Stimulated activated memory B cell treated with anti-CD40 and anti-IgM and Interleukin-4, amounts not matched to agents 10 μg/mL and 1 μg/mL and 100 μg/mL, for 72 hours (primary cell): ENCODE measurements around the gene IKBKE.
A peak's percentile ranks its signal among the peaks of the same experiment; 100 is the strongest.

Experiments
- ATAC-seq: fragments of 150-1000 bp; cut with Tn5 transposase; 2 replicates; pipeline ENCODE4 v1.10.0; 2021
- H3K27ac Mint-ChIP-seq: one replicate; pipeline ENCODE4 v1.8.0; 2022; ENCODE audit warnings: mild to moderate bottlenecking, mixed read lengths
- H3K27me3 Mint-ChIP-seq: one replicate; pipeline ENCODE4 v1.8.0; 2022; ENCODE audit warnings: mixed read lengths
- H3K36me3 Mint-ChIP-seq: one replicate; pipeline ENCODE4 v1.8.0; 2022; ENCODE audit warnings: mixed read lengths
- H3K4me1 Mint-ChIP-seq: one replicate; pipeline ENCODE4 v1.8.0; 2022; ENCODE audit warnings: mixed read lengths
- H3K4me3 Mint-ChIP-seq: one replicate; pipeline ENCODE4 v1.8.0; 2022; ENCODE audit warnings: mild to moderate bottlenecking, moderate library complexity, mixed read lengths
- H3K9me3 Mint-ChIP-seq: one replicate; pipeline ENCODE4 v1.8.0; 2022; ENCODE audit warnings: mixed read lengths

Gene IKBKE

GRCh38 chr1:206447422-206447765, 22.9 kb upstream of the IKBKE start:
- no peak for ATAC-seq
- Mint-ChIP-seq H3K4me1 (no peaks in the 10 kb centered on the region), H3K4me3 (no peak overlapping the region), H3K27ac (no peak overlapping the region), H3K36me3 (peaks cover 69% of the 10 kb centered on the region), H3K27me3 (no peaks in the 10 kb centered on the region), H3K9me3 (no peaks in the 10 kb centered on the region)

DNA sequence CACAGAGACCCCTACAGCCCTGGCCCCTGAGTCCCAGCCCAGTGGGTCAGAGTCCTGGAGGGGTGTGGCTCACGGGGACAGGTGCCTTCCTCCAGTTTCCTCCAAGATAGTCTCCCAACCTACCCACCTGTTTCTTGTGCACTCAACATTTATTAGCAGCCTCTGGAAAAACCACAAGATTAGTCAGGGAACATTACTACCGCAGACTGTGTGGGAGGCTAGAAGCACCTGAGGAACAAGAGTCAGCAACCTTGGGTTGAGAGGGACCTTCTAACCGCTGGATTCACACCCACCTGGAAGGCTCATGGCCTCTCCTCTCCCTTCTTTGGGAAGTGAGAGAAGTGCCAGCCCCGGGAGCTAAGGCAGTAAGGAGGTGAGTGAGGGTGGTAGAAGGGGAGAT, 22.5 kb upstream of the IKBKE start:
- H3K4me3 Mint-ChIP-seq: no peak overlapping the region
- H3K27ac Mint-ChIP-seq: no peak overlapping the region
- peaks cover 73% of the 10 kb centered on the region for H3K36me3 Mint-ChIP-seq
- no peaks in the 10 kb centered on the region for H3K27me3 Mint-ChIP-seq
- H3K9me3 Mint-ChIP-seq: no peaks in the 10 kb centered on the region
- no peak for ATAC-seq
- no peaks in the 10 kb centered on the region for H3K4me1 Mint-ChIP-seq

DNA sequence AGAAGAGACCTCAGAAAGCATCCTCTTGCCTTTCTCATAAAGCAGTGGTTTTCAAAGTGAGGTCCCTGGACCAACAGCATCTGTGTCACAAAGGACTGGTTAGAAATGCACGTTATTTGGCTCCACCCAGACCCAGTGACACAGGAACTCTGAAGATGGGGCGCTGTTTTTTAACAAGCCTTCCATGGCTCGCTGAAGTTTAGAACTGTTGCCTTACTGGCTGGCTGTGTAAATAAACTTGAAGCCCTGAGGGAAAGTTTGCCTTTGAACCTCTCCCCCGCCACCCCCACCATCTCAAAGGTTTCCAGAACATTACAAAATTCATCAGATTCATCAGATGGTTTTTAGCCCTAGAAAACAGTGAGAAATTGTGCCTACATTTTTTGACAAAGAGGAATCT, 21.8 kb upstream of the IKBKE start:
- no peak for ATAC-seq
- H3K36me3 Mint-ChIP-seq: peaks cover 77% of the 10 kb centered on the region
- no peak overlapping the region for H3K27ac Mint-ChIP-seq

DNA sequence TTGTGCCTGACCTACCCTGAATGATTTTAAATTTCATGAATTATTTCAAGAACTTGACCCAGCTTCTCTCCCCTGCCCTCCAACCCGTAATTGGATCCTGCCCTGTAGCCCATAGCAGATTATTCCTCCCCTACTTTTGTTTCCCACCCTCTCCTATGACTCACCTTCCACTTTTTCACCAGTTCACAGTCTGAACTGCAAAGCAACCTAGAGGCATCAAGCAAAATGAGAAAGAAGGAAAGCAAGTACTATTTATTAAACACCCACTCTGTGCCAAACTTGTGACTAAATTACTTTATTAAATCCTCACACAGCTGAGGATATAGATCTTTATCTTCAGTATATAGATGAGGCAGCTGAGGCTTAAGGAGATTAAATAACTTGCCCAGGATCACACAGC, 20.7 kb upstream of the IKBKE start:
- Mint-ChIP-seq H3K4me3 (no peak overlapping the region), H3K27ac (no peak overlapping the region), H3K36me3 (peaks cover 79% of the 10 kb centered on the region), H3K4me1 (no peaks in the 10 kb centered on the region), H3K27me3 (no peaks in the 10 kb centered on the region), H3K9me3 (no peaks in the 10 kb centered on the region)
- no peak for ATAC-seq

More for the DNA sequence above, 21.8 kb upstream of the IKBKE start:
- H3K4me3 Mint-ChIP-seq: no peak overlapping the region
- H3K9me3 Mint-ChIP-seq: no peaks in the 10 kb centered on the region
- no peaks in the 10 kb centered on the region for H3K27me3 Mint-ChIP-seq
- H3K4me1 Mint-ChIP-seq: no peaks in the 10 kb centered on the region

DNA sequence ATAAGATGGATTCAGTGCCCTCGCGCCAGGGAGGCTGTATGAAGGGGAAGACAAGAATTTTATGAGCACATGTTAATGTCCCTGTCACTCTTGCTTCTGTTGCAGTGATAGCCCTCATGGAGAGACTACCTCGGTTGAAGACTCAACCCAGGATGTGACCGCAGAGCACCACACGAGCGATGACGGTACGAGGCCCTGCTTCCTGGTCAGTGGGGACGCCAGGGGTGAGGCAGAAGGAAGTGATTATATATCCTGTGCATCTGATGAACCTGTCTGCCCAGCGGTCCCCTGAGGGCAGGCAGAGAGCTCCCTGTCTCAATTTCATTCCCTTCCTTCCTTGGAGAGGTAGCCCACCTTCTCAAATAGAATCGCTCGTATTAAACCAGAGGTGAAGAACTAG, 20.0 kb upstream of the IKBKE start:
- H3K27me3 Mint-ChIP-seq: no peaks in the 10 kb centered on the region
- no peak for ATAC-seq
- no peaks in the 10 kb centered on the region for H3K9me3 Mint-ChIP-seq
- no peaks in the 10 kb centered on the region for H3K4me1 Mint-ChIP-seq
- H3K36me3 Mint-ChIP-seq: peaks cover 79% of the 10 kb centered on the region
- H3K4me3 Mint-ChIP-seq: no peak overlapping the region
- H3K27ac Mint-ChIP-seq: no peak overlapping the region

DNA sequence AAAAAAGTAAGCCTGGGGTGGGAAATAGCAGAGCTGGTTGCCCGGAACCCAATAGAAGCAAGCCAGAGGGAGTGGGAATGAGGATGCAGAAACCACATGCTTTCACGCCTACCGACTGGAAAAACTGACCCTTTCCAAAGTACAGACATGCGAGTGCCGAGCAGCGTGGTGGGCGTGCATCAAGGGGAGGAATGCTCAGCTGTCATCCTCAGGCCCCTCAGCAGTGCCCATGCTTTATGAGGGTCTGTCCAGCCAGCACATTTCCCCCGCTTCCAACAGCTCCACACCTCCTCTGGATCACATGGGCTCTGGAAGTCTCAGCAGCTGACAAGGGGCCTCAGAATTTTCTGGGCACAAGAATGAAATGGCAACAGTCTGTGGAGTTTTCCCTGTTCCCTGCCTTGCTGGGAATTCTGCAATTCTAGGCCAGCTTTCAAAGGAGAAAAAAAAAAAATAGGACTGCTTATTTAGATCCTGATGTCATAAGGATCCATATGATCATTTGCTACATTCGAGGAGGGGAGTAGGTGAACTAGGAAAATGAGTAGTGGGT, 19.1 kb upstream of the IKBKE start:
- H3K4me3 Mint-ChIP-seq: no peak overlapping the region
- no peak overlapping the region for H3K27ac Mint-ChIP-seq
- H3K27me3 Mint-ChIP-seq: no peaks in the 10 kb centered on the region
- no peak for ATAC-seq
- no peaks in the 10 kb centered on the region for H3K9me3 Mint-ChIP-seq
- no peaks in the 10 kb centered on the region for H3K4me1 Mint-ChIP-seq
- peaks cover 74% of the 10 kb centered on the region for H3K36me3 Mint-ChIP-seq

- Mint-ChIP-seq H3K36me3 (peaks cover 61% of the 10 kb centered on the region), H3K4me1 (peaks cover 6% of the 10 kb centered on the region), H3K27me3 (no peaks in the 10 kb centered on the region), H3K27ac (no peak overlapping the region), H3K9me3 (no peaks in the 10 kb centered on the region), H3K4me3 (no peak overlapping the region)
- ATAC-seq: no peak
Measured at GRCh38 chr1:206453111-206453510, 17.2 kb upstream of the IKBKE start.

GRCh38 chr1:206455289-206455665, 15.0 kb upstream of the IKBKE start:
- H3K27me3 Mint-ChIP-seq: no peaks in the 10 kb centered on the region
- peaks cover 49% of the 10 kb centered on the region for H3K36me3 Mint-ChIP-seq
- H3K9me3 Mint-ChIP-seq: no peaks in the 10 kb centered on the region
- ATAC-seq: no peak
- no peak overlapping the region for H3K27ac Mint-ChIP-seq
- H3K4me3 Mint-ChIP-seq: no peak overlapping the region
- H3K4me1 Mint-ChIP-seq: peaks cover 6% of the 10 kb centered on the region

- Mint-ChIP-seq H3K4me1 (peaks cover 6% of the 10 kb centered on the region), H3K9me3 (no peaks in the 10 kb centered on the region), H3K27ac (no peak overlapping the region), H3K36me3 (peaks cover 44% of the 10 kb centered on the region), H3K27me3 (no peaks in the 10 kb centered on the region), H3K4me3 (no peak overlapping the region)
- no peak for ATAC-seq
Measured at GRCh38 chr1:206455666-206456344, 14.5 kb upstream of the IKBKE start.

- Mint-ChIP-seq H3K36me3 (peaks cover 48% of the 10 kb centered on the region), H3K27ac (no peak overlapping the region), H3K27me3 (no peaks in the 10 kb centered on the region), H3K4me3 (no peak overlapping the region), H3K4me1 (peaks cover 10% of the 10 kb centered on the region), H3K9me3 (no peaks in the 10 kb centered on the region)
- ATAC-seq: no peak
Measured at GRCh38 chr1:206456577-206457370, 13.5 kb upstream of the IKBKE start.

- Mint-ChIP-seq H3K9me3 (no peaks in the 10 kb centered on the region), H3K27ac (no peak overlapping the region), H3K4me3 (no peak overlapping the region), H3K4me1 (peaks cover 15% of the 10 kb centered on the region), H3K27me3 (no peaks in the 10 kb centered on the region), H3K36me3 (peaks cover 45% of the 10 kb centered on the region)
- ATAC-seq: no peak
Measured at GRCh38 chr1:206457408-206458120, 12.7 kb upstream of the IKBKE start.

DNA sequence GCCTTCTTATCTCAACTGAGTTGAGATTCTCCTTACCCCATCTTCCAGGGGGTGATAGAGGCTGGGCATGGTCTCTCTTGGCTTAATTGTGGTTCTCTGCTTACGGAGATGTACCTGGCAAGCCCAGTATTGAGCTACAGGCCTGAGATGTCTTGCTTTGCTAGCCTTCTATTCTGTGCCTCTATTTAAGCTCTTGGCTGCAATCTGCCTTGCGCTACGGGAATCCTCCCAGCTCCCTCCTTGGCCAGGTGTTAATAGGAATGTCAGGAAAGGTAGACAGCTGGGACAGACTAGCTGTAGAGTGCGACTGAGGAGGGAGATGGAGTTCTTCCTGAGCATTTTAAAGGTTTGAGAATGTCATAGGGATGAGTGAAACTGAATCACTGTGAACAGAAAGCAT, 10.6 kb upstream of the IKBKE start:
- no peaks in the 10 kb centered on the region for H3K9me3 Mint-ChIP-seq
- peaks cover 15% of the 10 kb centered on the region for H3K4me1 Mint-ChIP-seq
- H3K27ac Mint-ChIP-seq: no peak overlapping the region
- H3K4me3 Mint-ChIP-seq: no peak overlapping the region
- H3K27me3 Mint-ChIP-seq: no peaks in the 10 kb centered on the region
- no peak for ATAC-seq
- H3K36me3 Mint-ChIP-seq: peaks cover 29% of the 10 kb centered on the region

DNA sequence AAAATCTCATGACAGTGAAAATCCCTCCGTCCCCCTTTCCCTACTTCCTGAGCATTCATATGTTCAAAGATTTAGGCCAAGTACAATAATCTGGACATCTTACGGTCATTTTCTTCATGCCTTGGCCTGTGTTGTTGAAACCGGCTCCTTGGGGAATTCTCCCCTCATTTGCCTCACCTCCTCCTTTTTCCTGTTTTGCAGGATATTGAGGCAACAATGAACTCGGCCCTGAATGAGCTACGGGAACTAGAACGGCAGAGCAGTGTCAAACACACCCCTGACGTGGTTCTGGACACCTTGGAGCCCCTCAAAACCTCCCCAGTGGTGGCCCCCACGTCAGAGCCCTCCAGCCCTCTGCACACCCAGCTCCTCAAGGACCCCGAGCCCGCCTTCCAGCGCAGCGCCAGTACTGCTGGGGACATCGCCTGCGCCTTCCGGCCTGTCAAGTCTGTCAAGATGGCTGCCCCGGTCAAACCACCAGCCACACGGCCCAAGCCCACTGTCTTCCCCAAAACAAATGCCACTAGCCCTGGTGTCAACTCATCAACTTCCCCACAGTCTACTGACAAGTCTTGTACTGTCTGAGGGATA, 9.3 kb upstream of the IKBKE start:
- Mint-ChIP-seq H3K36me3 (peaks cover 18% of the 10 kb centered on the region), H3K4me1 (peaks cover 17% of the 10 kb centered on the region), H3K4me3 (no peak overlapping the region), H3K9me3 (no peaks in the 10 kb centered on the region), H3K27me3 (no peaks in the 10 kb centered on the region), H3K27ac (no peak overlapping the region)
- ATAC-seq: no peak

GRCh38 chr1:206461602-206462455, 8.4 kb upstream of the IKBKE start:
- peak; percentile 73 for ATAC-seq
- peaks cover 16% of the 10 kb centered on the region for H3K36me3 Mint-ChIP-seq
- no peak overlapping the region for H3K27ac Mint-ChIP-seq
- H3K27me3 Mint-ChIP-seq: no peaks in the 10 kb centered on the region
- H3K4me3 Mint-ChIP-seq: no peak overlapping the region
- no peaks in the 10 kb centered on the region for H3K9me3 Mint-ChIP-seq
- peaks cover 24% of the 10 kb centered on the region for H3K4me1 Mint-ChIP-seq
